Measurements from ENCODE around the gene SOD1.

Gene SOD1

DNA sequence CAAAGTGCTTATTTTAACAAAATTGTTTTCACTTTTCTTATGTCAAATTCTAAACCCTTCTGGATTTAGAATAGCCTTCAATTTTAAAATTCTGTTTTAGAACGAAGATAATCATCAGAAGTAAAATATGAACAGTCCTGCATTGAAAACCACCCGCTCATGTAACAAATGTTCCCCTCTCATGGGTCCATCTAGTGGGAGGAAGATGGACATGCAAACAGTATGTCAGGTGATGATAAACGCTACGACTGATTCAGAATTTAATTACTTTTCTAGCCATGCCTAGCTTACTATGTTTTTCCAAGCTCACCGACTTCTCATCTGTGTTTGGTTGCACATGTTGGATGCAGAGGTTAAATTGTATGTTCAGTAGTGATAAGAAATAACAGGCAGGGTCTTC, 23.5 kb downstream of the SOD1 start:
- 92% methylated on average over 2 of the region's 5 CpGs; no CpG with 5 or more reads in 1 of the 2 experiments for WGBS, 2 experiments (ENCODE audit: insufficient coverage in 2 of 2)
- Histone ChIP-seq H3K4me1 (ENCODE audit: control insufficient read depth, insufficient read depth, low read length, poor library complexity, severe bottlenecking) (no peaks in the 10 kb centered on the region), H3K9me3 (ENCODE audit: control insufficient read depth, low read length) (no peaks in the 10 kb centered on the region), H3K27ac (ENCODE audit: low read depth, low read length, severe bottlenecking) (no peak overlapping the region), H3K4me3 (ENCODE audit: extremely low read depth, insufficient read depth, low read length, poor library complexity, severe bottlenecking) (no peak overlapping the region), H3K36me3 (ENCODE audit: control insufficient read depth, insufficient read depth, low read length) (peaks cover 75% of the 10 kb centered on the region)

DNA sequence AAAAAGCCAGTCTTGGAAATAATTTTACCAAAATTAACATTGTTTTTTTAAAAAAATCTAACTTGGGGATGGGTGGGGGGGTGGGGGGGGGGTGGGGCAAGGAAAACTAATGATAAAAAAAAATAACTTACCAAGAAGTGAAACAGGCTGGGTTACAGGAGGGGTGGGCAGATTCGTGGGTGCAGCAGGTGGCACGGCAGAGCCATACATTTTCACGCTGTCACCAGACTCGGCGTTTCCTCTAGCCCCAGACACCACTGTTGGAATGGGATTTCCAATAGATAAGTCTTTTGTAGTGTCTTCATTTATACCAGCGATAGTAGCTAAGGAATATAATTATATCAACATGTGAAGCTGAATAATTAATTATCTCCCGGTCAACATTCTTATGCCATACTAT, 25.4 kb downstream of the SOD1 start:
- 100% methylated on average over 1 to 3 of the region's 7 CpGs for WGBS, 2 experiments (ENCODE audit: insufficient coverage in 2 of 2)
- Histone ChIP-seq H3K36me3 (ENCODE audit: control insufficient read depth, insufficient read depth, low read length) (peaks cover 79% of the 10 kb centered on the region), H3K4me3 (ENCODE audit: extremely low read depth, insufficient read depth, low read length, poor library complexity, severe bottlenecking) (no peak overlapping the region)

DNA sequence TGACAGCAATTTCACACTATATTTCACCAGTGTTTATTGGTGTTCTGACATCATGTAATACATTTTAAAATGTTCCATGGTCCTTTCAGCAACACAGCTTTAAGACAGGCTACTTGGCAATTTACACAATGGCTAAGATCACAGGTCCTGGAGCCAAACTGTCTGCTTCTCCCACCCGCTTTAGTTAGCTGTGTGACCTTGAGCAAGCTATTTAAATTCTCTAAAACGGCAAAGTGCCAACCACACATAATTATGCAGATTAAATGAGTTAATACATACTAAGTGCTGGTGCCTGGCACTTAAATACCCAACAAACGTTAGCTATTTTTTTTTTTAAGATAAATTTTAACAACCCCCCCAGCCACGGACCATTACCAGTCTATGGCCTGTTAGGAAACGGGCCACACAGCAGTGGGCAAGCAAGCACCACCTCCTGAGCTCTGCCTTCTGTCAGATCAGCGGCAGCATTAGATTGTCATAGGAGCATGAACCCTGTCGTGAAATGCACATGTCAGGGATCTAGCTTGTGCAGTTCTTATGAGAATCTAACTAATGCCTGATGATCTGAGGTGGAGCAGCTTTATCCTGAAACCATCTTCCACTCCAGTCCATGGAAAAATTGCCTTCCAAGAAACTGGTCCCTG, 26.9 kb downstream of the SOD1 start:
- Histone ChIP-seq H3K36me3 (ENCODE audit: control insufficient read depth, insufficient read depth, low read length) (peaks cover 87% of the 10 kb centered on the region), H3K27ac (ENCODE audit: low read depth, low read length, severe bottlenecking) (no peak overlapping the region), H3K9me3 (ENCODE audit: control insufficient read depth, low read length) (no peaks in the 10 kb centered on the region), H3K4me1 (ENCODE audit: control insufficient read depth, insufficient read depth, low read length, poor library complexity, severe bottlenecking) (no peaks in the 10 kb centered on the region), H3K4me3 (ENCODE audit: extremely low read depth, insufficient read depth, low read length, poor library complexity, severe bottlenecking) (no peak overlapping the region)
- WGBS, 2 experiments (ENCODE audit: insufficient coverage in 2 of 2): 96 to 97% methylated on average over 4 of the region's 7 CpGs

More for the DNA sequence above, 25.4 kb downstream of the SOD1 start:
- no peaks in the 10 kb centered on the region for H3K9me3 ChIP-seq (ENCODE audit: control insufficient read depth, low read length)
- H3K27ac ChIP-seq (ENCODE audit: low read depth, low read length, severe bottlenecking): no peak overlapping the region
- H3K4me1 ChIP-seq (ENCODE audit: control insufficient read depth, insufficient read depth, low read length, poor library complexity, severe bottlenecking): no peaks in the 10 kb centered on the region

DNA sequence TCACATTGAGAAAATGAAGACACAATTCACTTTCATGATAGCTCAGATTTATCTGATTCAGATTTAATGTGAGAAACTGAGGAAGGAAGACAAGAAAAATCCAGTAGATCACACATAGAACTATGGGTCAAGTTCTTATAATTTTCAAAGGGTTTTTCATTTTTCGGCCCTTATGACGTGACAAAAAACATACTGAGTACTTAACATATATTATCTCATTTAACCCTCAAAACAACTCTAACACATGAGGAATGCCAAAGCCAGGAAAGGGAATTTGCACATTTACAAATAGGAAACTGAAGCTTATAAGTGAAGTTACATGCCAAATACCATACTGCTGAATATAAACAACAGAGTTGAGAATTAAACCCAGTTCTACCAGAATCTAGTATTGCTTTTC, 27.6 kb downstream of the SOD1 start:
- Histone ChIP-seq H3K4me1 (ENCODE audit: control insufficient read depth, insufficient read depth, low read length, poor library complexity, severe bottlenecking) (no peaks in the 10 kb centered on the region), H3K36me3 (ENCODE audit: control insufficient read depth, insufficient read depth, low read length) (peaks cover 91% of the 10 kb centered on the region), H3K9me3 (ENCODE audit: control insufficient read depth, low read length) (no peaks in the 10 kb centered on the region), H3K27ac (ENCODE audit: low read depth, low read length, severe bottlenecking) (no peak overlapping the region), H3K4me3 (ENCODE audit: extremely low read depth, insufficient read depth, low read length, poor library complexity, severe bottlenecking) (no peak overlapping the region)
- 100% methylated on average over 2 of the region's 2 CpGs; no CpG with 5 or more reads in 1 of the 2 experiments for WGBS, 2 experiments (ENCODE audit: insufficient coverage in 2 of 2)

DNA sequence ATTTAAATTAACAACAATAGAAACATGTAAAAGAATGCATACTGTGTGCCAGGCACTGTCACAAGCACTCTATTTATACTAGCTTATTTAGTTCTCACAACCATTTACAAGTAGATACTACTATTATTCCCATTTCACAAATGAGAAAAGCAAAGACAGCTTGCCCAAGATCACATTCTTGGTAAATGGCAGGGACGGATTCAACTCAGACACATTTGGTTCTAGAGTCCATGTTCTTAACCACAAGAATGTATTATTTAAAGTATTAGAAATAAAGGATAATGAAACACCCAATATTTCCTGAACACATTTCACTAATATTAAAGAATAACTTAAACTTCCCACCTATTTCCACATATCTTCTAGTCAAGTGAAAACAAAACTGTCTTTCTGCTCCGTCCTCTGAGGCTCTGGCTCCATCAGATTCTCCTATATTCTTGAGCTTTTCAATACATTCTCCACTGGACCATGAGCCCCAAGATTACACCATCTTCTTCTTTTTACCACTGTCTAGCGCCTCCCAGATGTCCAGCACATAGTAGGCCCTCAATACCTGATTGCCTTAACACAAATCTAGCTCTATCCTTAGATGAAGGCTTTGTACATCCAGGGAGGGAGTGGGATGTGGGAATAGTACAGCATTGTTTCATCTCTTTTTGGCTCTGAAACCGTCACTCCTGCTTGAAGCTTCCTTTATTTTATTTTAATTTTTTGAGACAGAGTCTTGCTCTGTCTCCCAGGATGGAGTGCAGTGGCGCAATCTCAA, 29.3 kb downstream of the SOD1 start:
- Histone ChIP-seq H3K4me3 (ENCODE audit: extremely low read depth, insufficient read depth, low read length, poor library complexity, severe bottlenecking) (no peak overlapping the region), H3K4me1 (ENCODE audit: control insufficient read depth, insufficient read depth, low read length, poor library complexity, severe bottlenecking) (no peaks in the 10 kb centered on the region), H3K36me3 (ENCODE audit: control insufficient read depth, insufficient read depth, low read length) (peaks cover 87% of the 10 kb centered on the region), H3K9me3 (ENCODE audit: control insufficient read depth, low read length) (no peaks in the 10 kb centered on the region), H3K27ac (ENCODE audit: low read depth, low read length, severe bottlenecking) (no peak overlapping the region)
- 84 to 93% methylated on average over 2 to 3 of the region's 5 CpGs for WGBS, 2 experiments (ENCODE audit: insufficient coverage in 2 of 2)

DNA sequence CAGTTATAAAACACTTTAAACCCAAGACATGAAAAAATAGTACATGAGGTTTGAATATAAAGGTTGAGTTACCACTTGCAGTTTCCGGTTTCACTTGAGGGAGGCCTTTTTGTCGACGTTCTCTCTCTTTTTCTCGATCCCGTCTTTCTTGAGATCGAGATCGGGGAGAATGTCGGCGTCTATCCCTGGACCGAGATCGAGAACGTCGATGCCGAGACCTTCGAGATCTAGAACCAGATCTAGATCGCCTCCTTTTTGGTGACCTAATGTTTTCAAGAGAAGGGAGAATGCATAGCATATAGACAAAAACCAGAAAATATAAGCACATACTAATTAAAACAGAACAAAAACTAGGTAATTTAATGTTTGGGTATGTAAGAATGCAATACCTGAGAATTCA, 33.7 kb downstream of the SOD1 start:
- Histone ChIP-seq H3K36me3 (ENCODE audit: control insufficient read depth, insufficient read depth, low read length) (peaks cover 73% of the 10 kb centered on the region), H3K4me3 (ENCODE audit: extremely low read depth, insufficient read depth, low read length, poor library complexity, severe bottlenecking) (no peak overlapping the region), H3K9me3 (ENCODE audit: control insufficient read depth, low read length) (no peaks in the 10 kb centered on the region), H3K27ac (ENCODE audit: low read depth, low read length, severe bottlenecking) (no peak overlapping the region), H3K4me1 (ENCODE audit: control insufficient read depth, insufficient read depth, low read length, poor library complexity, severe bottlenecking) (no peaks in the 10 kb centered on the region)
- WGBS, 2 experiments (ENCODE audit: insufficient coverage in 2 of 2): 93 to 95% methylated on average over 5 to 11 of the region's 16 CpGs

DNA sequence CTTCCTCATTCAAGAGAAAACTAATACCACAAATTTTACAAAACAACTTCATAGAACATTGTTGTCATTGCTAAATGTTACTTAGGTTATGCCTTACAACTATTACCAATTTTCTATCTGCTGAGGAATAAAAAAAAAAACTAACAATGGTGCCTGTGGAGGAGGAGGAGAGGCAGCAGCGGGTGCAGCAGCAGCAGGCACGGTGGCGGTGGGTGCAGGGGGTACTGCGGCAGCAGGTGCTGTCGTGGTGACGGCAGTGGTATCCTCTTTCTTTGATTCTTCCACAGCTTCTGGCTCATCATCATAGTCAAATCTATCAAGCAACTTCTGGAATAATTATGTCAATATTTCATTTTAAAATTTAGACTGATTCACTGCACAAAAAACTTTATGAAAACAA, 36.9 kb downstream of the SOD1 start:
- 77 to 100% methylated on average over 1 to 4 of the region's 6 CpGs for WGBS, 2 experiments (ENCODE audit: insufficient coverage in 2 of 2)
- Histone ChIP-seq H3K9me3 (ENCODE audit: control insufficient read depth, low read length) (no peaks in the 10 kb centered on the region), H3K4me3 (ENCODE audit: extremely low read depth, insufficient read depth, low read length, poor library complexity, severe bottlenecking) (no peak overlapping the region), H3K4me1 (ENCODE audit: control insufficient read depth, insufficient read depth, low read length, poor library complexity, severe bottlenecking) (no peaks in the 10 kb centered on the region), H3K27ac (ENCODE audit: low read depth, low read length, severe bottlenecking) (no peak overlapping the region), H3K36me3 (ENCODE audit: control insufficient read depth, insufficient read depth, low read length) (peaks cover 74% of the 10 kb centered on the region)

DNA sequence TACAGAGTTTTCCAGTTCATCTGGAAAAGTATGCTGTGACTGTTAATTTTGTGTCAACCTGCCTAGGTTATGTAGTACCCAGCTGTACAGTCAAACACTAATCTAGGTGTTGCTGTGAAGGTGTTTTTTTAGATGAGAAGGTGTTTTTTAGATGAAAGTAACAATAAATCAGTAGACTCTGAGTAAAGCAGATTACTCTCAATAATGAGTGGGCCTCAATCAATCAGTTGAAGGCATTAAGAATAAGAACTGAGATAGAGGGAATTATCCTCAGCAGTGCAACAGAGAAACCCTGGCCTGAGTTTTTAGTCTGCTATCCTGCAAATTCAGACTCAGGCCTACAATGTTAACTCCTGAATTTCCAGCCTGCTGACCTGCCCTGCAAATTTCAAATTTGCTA, 39.0 kb downstream of the SOD1 start:
- Histone ChIP-seq H3K4me1 (ENCODE audit: control insufficient read depth, insufficient read depth, low read length, poor library complexity, severe bottlenecking) (no peaks in the 10 kb centered on the region), H3K9me3 (ENCODE audit: control insufficient read depth, low read length) (no peaks in the 10 kb centered on the region), H3K27ac (ENCODE audit: low read depth, low read length, severe bottlenecking) (no peak overlapping the region), H3K4me3 (ENCODE audit: extremely low read depth, insufficient read depth, low read length, poor library complexity, severe bottlenecking) (no peak overlapping the region), H3K36me3 (ENCODE audit: control insufficient read depth, insufficient read depth, low read length) (peaks cover 71% of the 10 kb centered on the region)

DNA sequence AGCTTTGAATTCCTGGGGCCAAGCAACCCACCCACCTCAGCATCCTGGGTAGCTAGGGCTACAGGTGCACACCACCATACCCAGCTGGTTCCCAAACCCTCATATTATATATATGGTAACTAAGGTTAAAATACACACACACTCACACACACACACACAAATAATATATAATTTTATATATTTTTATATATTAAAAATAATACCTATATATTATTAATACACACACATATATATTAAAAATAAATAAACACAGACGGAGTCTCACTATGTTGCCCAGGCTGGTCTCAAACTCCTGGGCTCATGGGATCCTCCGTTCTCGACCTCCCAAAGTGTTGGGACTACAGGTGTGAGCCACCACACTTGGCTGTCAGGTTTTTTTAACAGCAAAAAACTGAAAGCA, 40.5 kb downstream of the SOD1 start:
- Histone ChIP-seq H3K36me3 (ENCODE audit: control insufficient read depth, insufficient read depth, low read length) (peaks cover 78% of the 10 kb centered on the region), H3K4me1 (ENCODE audit: control insufficient read depth, insufficient read depth, low read length, poor library complexity, severe bottlenecking) (no peaks in the 10 kb centered on the region), H3K9me3 (ENCODE audit: control insufficient read depth, low read length) (no peaks in the 10 kb centered on the region), H3K4me3 (ENCODE audit: extremely low read depth, insufficient read depth, low read length, poor library complexity, severe bottlenecking) (no peak overlapping the region), H3K27ac (ENCODE audit: low read depth, low read length, severe bottlenecking) (no peak overlapping the region)
- 88 to 100% methylated on average over 3 of the region's 3 CpGs for WGBS, 2 experiments (ENCODE audit: insufficient coverage in 2 of 2)

DNA sequence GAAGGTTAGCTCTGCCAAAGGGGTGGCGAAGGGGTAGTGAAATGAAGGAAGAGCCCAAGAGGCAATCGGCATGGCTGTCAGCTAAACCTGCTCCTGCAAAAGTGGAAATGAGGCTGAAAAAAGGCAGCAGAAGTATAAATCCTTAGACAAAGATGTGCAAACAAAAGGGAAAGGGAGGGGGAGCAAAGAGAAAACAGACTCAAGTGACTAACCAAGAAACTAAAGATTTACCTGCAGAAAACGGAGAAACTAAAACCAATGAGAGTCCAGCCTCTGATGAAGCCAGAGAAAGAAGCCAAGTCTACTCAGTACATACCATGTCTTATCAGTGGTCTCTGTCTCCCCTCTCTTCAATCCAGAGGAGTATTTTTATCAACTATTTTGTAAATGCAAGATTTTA, 47.1 kb downstream of the SOD1 start:
- peaks cover 30% of the 10 kb centered on the region for H3K36me3 ChIP-seq (ENCODE audit: control insufficient read depth, insufficient read depth, low read length)
- no peaks in the 10 kb centered on the region for H3K9me3 ChIP-seq (ENCODE audit: control insufficient read depth, low read length)
- H3K4me3 ChIP-seq (ENCODE audit: extremely low read depth, insufficient read depth, low read length, poor library complexity, severe bottlenecking): no peak overlapping the region
- H3K4me1 ChIP-seq (ENCODE audit: control insufficient read depth, insufficient read depth, low read length, poor library complexity, severe bottlenecking): peaks cover 9% of the 10 kb centered on the region
- 89 to 90% methylated on average over 2 to 3 of the region's 3 CpGs for WGBS, 2 experiments (ENCODE audit: insufficient coverage in 2 of 2)
- no peak overlapping the region for H3K27ac ChIP-seq (ENCODE audit: low read depth, low read length, severe bottlenecking)

DNA sequence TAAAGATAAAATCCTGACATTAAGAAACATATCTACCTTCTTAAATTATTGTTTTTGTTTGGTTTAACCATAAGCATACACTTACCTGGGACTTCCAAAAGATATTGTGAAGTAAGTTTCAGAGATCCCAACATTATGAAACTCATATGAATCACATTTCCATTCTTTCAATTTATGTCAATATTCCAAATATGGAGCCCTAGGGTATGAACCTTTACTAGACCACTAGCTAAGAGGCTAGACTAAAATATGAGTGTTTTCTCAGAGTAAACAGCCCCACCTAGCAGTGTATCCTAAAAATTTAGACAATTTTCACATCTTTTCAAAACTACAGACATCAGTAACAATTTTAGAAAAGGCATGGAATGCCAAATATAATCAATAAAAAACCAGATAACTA, 48.0 kb downstream of the SOD1 start:
- peaks cover 9% of the 10 kb centered on the region for H3K4me1 ChIP-seq (ENCODE audit: control insufficient read depth, insufficient read depth, low read length, poor library complexity, severe bottlenecking)
- peaks cover 21% of the 10 kb centered on the region for H3K36me3 ChIP-seq (ENCODE audit: control insufficient read depth, insufficient read depth, low read length)
- no peak overlapping the region for H3K4me3 ChIP-seq (ENCODE audit: extremely low read depth, insufficient read depth, low read length, poor library complexity, severe bottlenecking)
- no peak overlapping the region for H3K27ac ChIP-seq (ENCODE audit: low read depth, low read length, severe bottlenecking)
- no peaks in the 10 kb centered on the region for H3K9me3 ChIP-seq (ENCODE audit: control insufficient read depth, low read length)

All from mesodermal cell (in vitro differentiated cells).